ENCODE results near the gene RINL.

- no peak for TF ChIP-seq CTCF (optimal IDR thresholded peaks at IDR 0.05 in 1 of 3, IDR thresholded peaks at IDR 0.05 in 1 of 3, conservative IDR thresholded peaks at IDR 0.05 in 1 of 3; ENCODE audit: extremely low read depth in 1 of 3, insufficient read depth in 2 of 3, low read length in 3 of 3)
- no peak for TF ChIP-seq EZH2 (IDR thresholded peaks at IDR 0.05; ENCODE audit: low read length)
Observed at GRCh38 chr19:38890686-38891085, 12.6 kb upstream of the RINL start.
